HepG2 (cell line): ENCODE data around the gene RAB40C. TPM values are rescaled to one million over a fixed set of nuclear protein-coding genes. Genes with fewer than 3 reads are reported as not detected.

ENCODE experiments used
- BHLHE40 ChIP-seq: IDR thresholded peaks from 2 replicates; pipeline ENCODE4 v1.6.1; 2011; ENCODE audit warnings: low read length, improper control_type of control experiment
- CSRNP2 ChIP-seq: sonication (generic); formaldehyde crosslinking; conservative IDR thresholded peaks from 2 replicates; pipeline ENCODE4 v1.8.0; 2022; ENCODE audit warnings: low read depth, missing genetic modification reagents
- ELF1 ChIP-seq: sonication (generic); formaldehyde crosslinking; IDR thresholded peaks from 2 replicates; pipeline ENCODE4 v1.4.0; 2020; ENCODE audit warnings: missing genetic modification reagents
- REST ChIP-seq, 2 experiments: IDR thresholded peaks; 2 replicates each; pipeline ENCODE4 v1.6.1; 2011 to 2012; ENCODE audit warnings: low read length in 2 of 2, borderline replicate concordance in 1 of 2, low read depth in 1 of 2, mild to moderate bottlenecking in 1 of 2, moderate library complexity in 1 of 2
- THAP7 ChIP-seq: sonication (generic); formaldehyde crosslinking; IDR thresholded peaks from 2 replicates; pipeline ENCODE4 v1.8.1; 2023; ENCODE audit warnings: mild to moderate bottlenecking, missing genetic modification reagents
- ZBTB39 ChIP-seq: sonication (generic); formaldehyde crosslinking; IDR thresholded peaks from 2 replicates; pipeline ENCODE4 v1.5.0; 2020; ENCODE audit warnings: missing genetic modification reagents
- ZNF142 ChIP-seq: sonication (generic); formaldehyde crosslinking; IDR thresholded peaks from 2 replicates; pipeline ENCODE4 v1.4.0; 2020; ENCODE audit warnings: missing genetic modification reagents
- ZNF546 ChIP-seq: sonication (generic); formaldehyde crosslinking; conservative IDR thresholded peaks from 2 replicates; pipeline ENCODE4 v1.8.1; 2023; ENCODE audit warnings: mild to moderate bottlenecking, missing genetic modification reagents
- ZNF589 ChIP-seq: sonication (generic); formaldehyde crosslinking; conservative IDR thresholded peaks from 2 replicates; pipeline ENCODE4 v1.8.0; 2022; ENCODE audit warnings: mild to moderate bottlenecking, moderate library complexity, missing genetic modification reagents
- ZNF704 ChIP-seq: sonication (generic); formaldehyde crosslinking; IDR thresholded peaks from 2 replicates; pipeline ENCODE4 v1.8.1; 2023; ENCODE audit warnings: mild to moderate bottlenecking, inconsistent platforms, moderate library complexity, missing genetic modification reagents, borderline replicate concordance
- ZNF850 ChIP-seq: sonication (generic); formaldehyde crosslinking; conservative IDR thresholded peaks from 2 replicates; pipeline ENCODE4 v1.9.0; 2021; ENCODE audit warnings: mild to moderate bottlenecking, missing genetic modification reagents
- polyA plus RNA-seq, 8 experiments: library from polyadenylated mRNA; depleted of rRNA in 3 of 8; stranded (reverse) in 7 of 8; unstranded in 1 of 8; fragments of >200 nt; fragmentation: Illumina TruSeq in 4 of 8; extraction: Trizol in 4 of 8; gene quantifications; 2 replicates each; pipeline versions ENCODE4 v1.2.1 to v1.2.3, GENCODE V29; 2011 to 2016; ENCODE audit warnings: low read depth in 4 of 8, missing spikeins in 1 of 8, mixed read lengths in 1 of 8; ENCODE audit not compliant: insufficient read depth in 1 of 8
- total RNA-seq, 5 experiments: library from RNA; depleted of rRNA; stranded (reverse); fragments of >200 nt; fragmentation: Illumina TruSeq; extraction: Trizol; gene quantifications; 2 replicates each; pipeline ENCODE4 v1.2.3, GENCODE V29; 2016; ENCODE audit warnings: low read depth in 1 of 5

The RAB40C gene
- total and polyA plus RNA-seq, 2 of the 13 experiments (the other 11 are each of a cell fraction or from before 2014, with no cell fraction given): 7.7 to 11.5 TPM

GRCh38 chr16:642189-643049 lies 52.6 kb downstream of the RAB40C start (continued):
- TF ChIP-seq ZNF142 (CRISPR knock-in tag) (peak; percentile 90; the same call in 1 of the 2 replicates), ELF1 (CRISPR knock-in tag) (peak; percentile 78), ZNF704 (CRISPR knock-in tag) (no peak), ZNF850 (no peak), ZNF589 (CRISPR knock-in tag) (no peak), ZBTB39 (CRISPR knock-in tag) (no peak), REST (IDR thresholded peaks at IDR 0.05; ENCODE audit: borderline replicate concordance in 1 of 2, low read depth in 1 of 2, low read length in 2 of 2) (no peak; a peak in 1 of 4 replicates), CSRNP2 (CRISPR knock-in tag) (no peak), BHLHE40 (peak; percentile 72), ZNF546 (CRISPR knock-in tag) (no peak), THAP7 (CRISPR knock-in tag) (no peak)
